Right lung (tissue), 5 donors: ENCODE measurements around the gene PSMA1. TPM values are rescaled to one million over a fixed set of nuclear protein-coding genes. Genes with fewer than 3 reads are reported as not detected.

Experiments
- polyA plus RNA-seq, 5 donors: library from polyadenylated mRNA; unstranded; fragments of 120-200 nt; gene quantifications; one replicate each; pipeline versions ENCODE4 v1.2.1 to v1.2.3, GENCODE V29; 2013; ENCODE audit warnings: inconsistent platforms in 1 of 5, low replicate concordance in 1 of 5; ENCODE audit not compliant: insufficient read length in 5 of 5, insufficient read depth in 1 of 5

PSMA1 gene
- polyA plus RNA-seq, 5 donors: 150 to 202 (median 184) TPM

Other genes with a start within 250 kb of the PSMA1 start
- gene RRAS2, start 161.2 kb downstream of the PSMA1 start, polyA plus RNA-seq: 10 to 100 TPM; 53.9 to 73.8 (median 61.5) TPM
- gene COPB1, start 20.6 kb downstream of the PSMA1 start, polyA plus RNA-seq: 100 to 1,000 TPM; 124 to 154 (median 143) TPM
- 10 to 100 TPM; 20.5 to 34.9 (median 34.2) TPM for gene PDE3B, start 123.4 kb upstream of the PSMA1 start, polyA plus RNA-seq